Natural killer cell (primary cell): Measurements from ENCODE around the gene IRX2. TPM values are rescaled to one million over a fixed set of nuclear protein-coding genes. Genes with fewer than 3 reads are reported as not detected.

Experiments used
- ATAC-seq, 3 donors: fragments of 150-1000 bp in 2 of 3; fragments of 200-7000 bp in 1 of 3; cut with Tn5 transposase; 1 replicate in 1 of 3; 2 replicates in 2 of 3; pipeline ENCODE4 v1.10.0; 2021; ENCODE audit warnings: mild to moderate bottlenecking in 2 of 3, moderate library complexity in 2 of 3
- DNase-seq, 2 donors: peaks; one replicate each; pipeline versions ENCODE4 v3.0.0 to v3.0.0-alpha.2; 2013 to 2021; ENCODE audit warnings: mixed read lengths in 1 of 2
- H3K27ac ChIP-seq: one replicate; pipeline ENCODE4 v1.5.1; 2013; ENCODE audit warnings: mild to moderate bottlenecking, low read length
- H3K27me3 ChIP-seq: one replicate; pipeline ENCODE4 v1.6.1; 2013; ENCODE audit warnings: low read length; ENCODE audit not compliant: control insufficient read depth, insufficient read depth
- H3K36me3 ChIP-seq: one replicate; pipeline ENCODE4 v1.6.1; 2013; ENCODE audit warnings: low read length; ENCODE audit not compliant: control insufficient read depth, insufficient read depth
- H3K4me1 ChIP-seq: one replicate; pipeline ENCODE4 v1.6.1; 2013; ENCODE audit warnings: low read length; ENCODE audit not compliant: control insufficient read depth, insufficient read depth
- H3K4me3 ChIP-seq: one replicate; pipeline ENCODE4 v1.5.1; 2013; ENCODE audit warnings: low read length
- H3K9me3 ChIP-seq: one replicate; pipeline ENCODE4 v1.6.1; 2013; ENCODE audit warnings: low read length; ENCODE audit not compliant: control insufficient read depth, insufficient read depth
- H3K27ac Mint-ChIP-seq, 2 donors: one replicate each; pipeline ENCODE4 v1.8.0; 2022; ENCODE audit warnings: mild to moderate bottlenecking in 2 of 2, mixed read lengths in 2 of 2, moderate library complexity in 1 of 2
- H3K27me3 Mint-ChIP-seq, 2 donors: one replicate each; pipeline ENCODE4 v1.8.0; 2022; ENCODE audit warnings: low read depth in 2 of 2, mixed read lengths in 2 of 2
- H3K36me3 Mint-ChIP-seq: one replicate; pipeline ENCODE4 v1.8.0; 2022; ENCODE audit warnings: mixed read lengths
- H3K4me1 Mint-ChIP-seq, 2 donors: one replicate each; pipeline ENCODE4 v1.8.0; 2022; ENCODE audit warnings: mixed read lengths in 2 of 2
- H3K4me3 Mint-ChIP-seq: one replicate; pipeline ENCODE4 v1.8.0; 2022; ENCODE audit warnings: mild to moderate bottlenecking, moderate library complexity, mixed read lengths
- H3K9me3 Mint-ChIP-seq, 2 donors: one replicate each; pipeline ENCODE4 v1.8.0; 2022; ENCODE audit warnings: mixed read lengths in 2 of 2
- CTCF ChIP-seq: fragments of 200-600 bp; IDR thresholded peaks from one replicate; pipeline ENCODE4 v1.8.0; 2022; ENCODE audit warnings: antibody characterized with exemption
- WGBS: methylation state at CpG from one replicate; pipeline ENCODE4 v1.1.7; 2013; ENCODE audit warnings: missing lambda C conversion rate; ENCODE audit not compliant: insufficient coverage; 5-methylcytosine and 5-hydroxymethylcytosine counted together
- intact Hi-C: fragments of 100-400 bp; cut with micrococcal nuclease; formaldehyde crosslinking; loops from one replicate; pipeline ENCODE4 v1.14.2; 2022
- total RNA-seq, 4 donors: library from RNA; stranded (reverse); fragments of 120-200 nt in 1 of 4; gene quantifications; one replicate each; pipeline versions ENCODE4 v1.2.3 to v1.2.4, GENCODE V29; 2013 to 2022

The IRX2 gene
- total RNA-seq, 3 donors from 2014 or later (not counting 1 experiment from before 2014, with no cell fraction given) = not detected

DNA sequence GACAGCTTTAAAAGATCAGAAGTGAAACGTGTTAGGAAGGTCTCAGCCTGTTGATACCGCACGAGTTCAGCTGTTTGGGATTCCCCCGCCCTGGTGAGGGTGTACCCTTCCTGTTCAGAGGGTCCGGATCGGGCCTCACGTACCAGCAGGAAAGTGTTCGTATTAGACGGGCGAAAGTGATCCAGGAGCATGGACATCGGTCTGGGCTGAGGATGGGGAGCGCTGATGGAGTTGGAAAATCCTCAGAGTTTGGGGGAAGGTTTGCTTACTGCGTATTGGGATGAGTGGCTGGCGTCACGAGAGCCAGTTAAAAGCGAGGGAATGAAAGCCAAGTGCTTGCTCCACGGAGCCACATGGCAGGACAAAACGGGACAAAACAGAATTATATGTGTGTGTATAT, 47.4 kb downstream of the IRX2 start:
- H3K27ac ChIP-seq = no peak overlapping the region
- Mint-ChIP-seq H3K9me3 (no peaks in the 10 kb centered on the region), H3K27me3 (no peaks in the 10 kb centered on the region), H3K4me1 (no peaks in the 10 kb centered on the region), H3K27ac (no peak overlapping the region), H3K4me3 (no peak overlapping the region), H3K36me3 (no peaks in the 10 kb centered on the region)
- intact Hi-C loops = no loop called here
- no peak for TF ChIP-seq CTCF
- no peak for ATAC-seq
- no peaks in the 10 kb centered on the region for H3K9me3 ChIP-seq
- H3K4me1 ChIP-seq = no peaks in the 10 kb centered on the region
- H3K36me3 ChIP-seq = no peaks in the 10 kb centered on the region
- no peak for DNase-seq
- no peaks in the 10 kb centered on the region for H3K27me3 ChIP-seq
- 88% methylated on average over 16 of the region's 18 CpGs for WGBS
- H3K4me3 ChIP-seq = no peak overlapping the region

- ATAC-seq (no peak), DNase-seq (no peak)
- H3K36me3 ChIP-seq = no peaks in the 10 kb centered on the region
- H3K27ac ChIP-seq = no peak overlapping the region
- no peaks in the 10 kb centered on the region for H3K9me3 Mint-ChIP-seq
- intact Hi-C loops = no loop called here
- no peaks in the 10 kb centered on the region for H3K36me3 Mint-ChIP-seq
- H3K27me3 Mint-ChIP-seq = no peaks in the 10 kb centered on the region
- H3K4me1 ChIP-seq = no peaks in the 10 kb centered on the region
- no peak overlapping the region for H3K27ac Mint-ChIP-seq
- no peak for TF ChIP-seq CTCF
- WGBS = 90% methylated on average over 11 of the region's 12 CpGs
- no peak overlapping the region for H3K4me3 ChIP-seq
- H3K4me3 Mint-ChIP-seq = no peak overlapping the region
- no peaks in the 10 kb centered on the region for H3K27me3 ChIP-seq
- no peaks in the 10 kb centered on the region for H3K9me3 ChIP-seq
- H3K4me1 Mint-ChIP-seq = no peaks in the 10 kb centered on the region
These were observed 47.9 kb downstream of the IRX2 start for GRCh38 chr5:2703615-2704014.

DNA sequence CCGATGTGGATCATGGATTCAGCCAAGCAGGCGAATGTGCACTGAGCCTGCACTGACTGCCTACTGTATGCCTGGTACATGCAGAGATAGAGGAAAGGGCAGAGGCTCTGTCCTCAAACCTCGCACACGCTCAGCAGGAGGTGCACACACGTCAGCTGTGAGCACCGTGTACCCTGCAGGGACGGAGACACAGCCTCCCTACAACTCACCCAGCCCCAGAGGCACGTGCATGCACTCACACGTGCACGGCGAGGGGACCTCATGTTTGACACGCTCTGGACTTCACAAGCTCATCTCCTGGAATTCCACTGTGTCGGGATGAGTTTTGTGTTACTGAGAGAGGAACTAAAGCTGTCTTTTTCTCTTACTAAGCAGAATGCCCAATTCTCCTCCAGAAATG, 48.4 kb downstream of the IRX2 start:
- intact Hi-C loops = no loop called here
- H3K36me3 ChIP-seq = no peaks in the 10 kb centered on the region
- DNase-seq (no peak), ATAC-seq (no peak)
- 81% methylated on average over 12 of the region's 13 CpGs for WGBS
- Mint-ChIP-seq H3K36me3 (no peaks in the 10 kb centered on the region), H3K4me1 (no peaks in the 10 kb centered on the region), H3K9me3 (no peaks in the 10 kb centered on the region), H3K27ac (no peak overlapping the region), H3K4me3 (no peak overlapping the region), H3K27me3 (no peaks in the 10 kb centered on the region)
- H3K27ac ChIP-seq = no peak overlapping the region
- no peaks in the 10 kb centered on the region for H3K27me3 ChIP-seq
- no peak overlapping the region for H3K4me3 ChIP-seq
- no peak for TF ChIP-seq CTCF
- no peaks in the 10 kb centered on the region for H3K9me3 ChIP-seq
- no peaks in the 10 kb centered on the region for H3K4me1 ChIP-seq

GRCh38 chr5:2702096-2702879, 49.2 kb downstream of the IRX2 start:
- Histone ChIP-seq H3K27me3 (no peaks in the 10 kb centered on the region), H3K4me1 (no peaks in the 10 kb centered on the region), H3K9me3 (no peaks in the 10 kb centered on the region), H3K4me3 (no peak overlapping the region), H3K36me3 (no peaks in the 10 kb centered on the region), H3K27ac (no peak overlapping the region)
- 86% methylated on average over 24 of the region's 28 CpGs for WGBS
- Mint-ChIP-seq H3K27ac (no peak overlapping the region), H3K4me1 (no peaks in the 10 kb centered on the region), H3K36me3 (no peaks in the 10 kb centered on the region), H3K9me3 (no peaks in the 10 kb centered on the region), H3K4me3 (no peak overlapping the region), H3K27me3 (no peaks in the 10 kb centered on the region)
- ATAC-seq (no peak), DNase-seq (no peak)
- TF ChIP-seq CTCF = no peak
- intact Hi-C loops = no loop called here
